GM23338 (cell line): ENCODE results near the gene RSPH10B.
"Not testable (repeated sequence)": the region's sequence is repeated elsewhere in the genome, so short reads cannot be mapped to it uniquely, and the experiment has no call there.

Experiments used
- CREB1 ChIP-seq: fragments of 250-450 bp; sonication (Bioruptor Pico); IDR thresholded peaks from 2 replicates; pipeline ENCODE4 v1.5.0; 2020; ENCODE audit warnings: low read depth, mild to moderate bottlenecking, moderate library complexity
- CTCF ChIP-seq, 2 experiments: fragments of 200-600 bp in 1 of 2; sonication (generic) in 1 of 2; conservative IDR thresholded peaks; 2 replicates each; pipeline versions ENCODE4 v1.5.1 to v1.6.1; 2016 to 2017; ENCODE audit warnings: antibody characterized with exemption in 2 of 2, low read depth in 2 of 2, mild to moderate bottlenecking in 2 of 2, moderate library complexity in 1 of 2
- ETS1 ChIP-seq: IDR thresholded peaks from 2 replicates; pipeline ENCODE4 v1.6.1; 2016; ENCODE audit warnings: antibody characterized with exemption
- EZH2 ChIP-seq: fragments of 200-600 bp; sonication (generic); IDR thresholded peaks from one replicate; pipeline ENCODE4 v1.8.0; 2017; ENCODE audit warnings: antibody characterized with exemption, mild to moderate bottlenecking, low read depth; ENCODE audit not compliant: unreplicated experiment
- EZH2phosphoT487 ChIP-seq: fragments of 200-600 bp; sonication (generic); IDR thresholded peaks from one replicate; pipeline ENCODE4 v1.8.1; 2018; ENCODE audit warnings: antibody characterized with exemption; ENCODE audit not compliant: unreplicated experiment
- JUNB ChIP-seq: IDR thresholded peaks from one replicate; pipeline ENCODE4 v1.6.1; 2016; ENCODE audit warnings: antibody characterized with exemption; ENCODE audit not compliant: unreplicated experiment
- NANOG ChIP-seq: IDR thresholded peaks from 2 replicates; pipeline ENCODE4 v1.6.1; 2016; ENCODE audit warnings: antibody characterized with exemption, borderline replicate concordance
- POLR2AphosphoS5 ChIP-seq: IDR thresholded peaks from 2 replicates; pipeline ENCODE4 v1.6.1; 2016; ENCODE audit warnings: antibody characterized with exemption, low read depth
- STAT1 ChIP-seq: IDR thresholded peaks from one replicate; pipeline ENCODE4 v1.6.1; 2016; ENCODE audit warnings: antibody characterized with exemption; ENCODE audit not compliant: unreplicated experiment
- ZNF114 ChIP-seq: fragments of 250-450 bp; sonication (Bioruptor Pico); IDR thresholded peaks from 2 replicates; pipeline ENCODE4 v1.5.0; 2020; ENCODE audit warnings: mild to moderate bottlenecking, moderate library complexity
- ZNF331 ChIP-seq: fragments of 250-450 bp; sonication (Bioruptor Pico); IDR thresholded peaks from 2 replicates; pipeline ENCODE4 v1.5.0; 2020; ENCODE audit warnings: low read depth, mild to moderate bottlenecking, moderate library complexity
- ZNF462 ChIP-seq: fragments of 250-450 bp; sonication (Bioruptor Pico); IDR thresholded peaks from 2 replicates; pipeline ENCODE4 v1.5.0; 2020; ENCODE audit warnings: mild to moderate bottlenecking, moderate library complexity
- TF ChIP-seq, protein P1 (sequence below): IDR thresholded peaks from one replicate; pipeline ENCODE4 v1.6.1; 2018; ENCODE audit warnings: antibody characterized with exemption; ENCODE audit not compliant: unreplicated experiment

DNA sequence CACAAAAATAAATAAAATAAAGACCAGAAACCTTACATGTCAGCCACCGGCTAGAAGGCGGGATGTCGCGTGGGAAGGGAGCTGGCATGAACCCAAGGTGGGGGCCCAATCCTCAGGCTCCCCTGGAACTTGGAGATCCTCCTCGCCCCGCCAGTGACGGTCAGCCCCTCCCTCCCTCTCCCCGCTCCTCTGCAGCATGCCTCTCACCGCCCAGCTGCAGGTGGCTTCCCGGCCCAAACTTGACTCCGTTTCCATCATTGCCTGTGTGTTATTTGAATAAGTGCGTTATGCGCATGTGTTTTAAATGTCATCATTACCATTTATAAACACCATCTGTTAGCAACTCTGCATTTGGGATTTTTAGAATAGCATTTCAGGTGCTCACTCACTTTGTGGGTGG, 7.3 kb downstream of the RSPH10B start:
- not testable (repeated sequence) for TF ChIP-seq CTCF (conservative IDR thresholded peaks at IDR 0.05; ENCODE audit: low read depth in 2 of 2); EZH2; EZH2phosphoT487; POLR2AphosphoS5; JUNB; ZNF114 (CRISPR knock-in tag); ETS1; CREB1 (CRISPR knock-in tag); NANOG; STAT1; ZNF331 (CRISPR knock-in tag); ZNF462 (CRISPR knock-in tag)
- TF ChIP-seq, protein P1, sequence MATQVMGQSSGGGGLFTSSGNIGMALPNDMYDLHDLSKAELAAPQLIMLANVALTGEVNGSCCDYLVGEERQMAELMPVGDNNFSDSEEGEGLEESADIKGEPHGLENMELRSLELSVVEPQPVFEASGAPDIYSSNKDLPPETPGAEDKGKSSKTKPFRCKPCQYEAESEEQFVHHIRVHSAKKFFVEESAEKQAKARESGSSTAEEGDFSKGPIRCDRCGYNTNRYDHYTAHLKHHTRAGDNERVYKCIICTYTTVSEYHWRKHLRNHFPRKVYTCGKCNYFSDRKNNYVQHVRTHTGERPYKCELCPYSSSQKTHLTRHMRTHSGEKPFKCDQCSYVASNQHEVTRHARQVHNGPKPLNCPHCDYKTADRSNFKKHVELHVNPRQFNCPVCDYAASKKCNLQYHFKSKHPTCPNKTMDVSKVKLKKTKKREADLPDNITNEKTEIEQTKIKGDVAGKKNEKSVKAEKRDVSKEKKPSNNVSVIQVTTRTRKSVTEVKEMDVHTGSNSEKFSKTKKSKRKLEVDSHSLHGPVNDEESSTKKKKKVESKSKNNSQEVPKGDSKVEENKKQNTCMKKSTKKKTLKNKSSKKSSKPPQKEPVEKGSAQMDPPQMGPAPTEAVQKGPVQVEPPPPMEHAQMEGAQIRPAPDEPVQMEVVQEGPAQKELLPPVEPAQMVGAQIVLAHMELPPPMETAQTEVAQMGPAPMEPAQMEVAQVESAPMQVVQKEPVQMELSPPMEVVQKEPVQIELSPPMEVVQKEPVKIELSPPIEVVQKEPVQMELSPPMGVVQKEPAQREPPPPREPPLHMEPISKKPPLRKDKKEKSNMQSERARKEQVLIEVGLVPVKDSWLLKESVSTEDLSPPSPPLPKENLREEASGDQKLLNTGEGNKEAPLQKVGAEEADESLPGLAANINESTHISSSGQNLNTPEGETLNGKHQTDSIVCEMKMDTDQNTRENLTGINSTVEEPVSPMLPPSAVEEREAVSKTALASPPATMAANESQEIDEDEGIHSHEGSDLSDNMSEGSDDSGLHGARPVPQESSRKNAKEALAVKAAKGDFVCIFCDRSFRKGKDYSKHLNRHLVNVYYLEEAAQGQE = not testable (repeated sequence)
